Measurements from ENCODE around the gene MTR. TPM values are rescaled to one million over a fixed set of nuclear protein-coding genes. Genes with fewer than 3 reads are reported as not detected.

Gene MTR
- total and polyA plus RNA-seq, 4 donors: 2.5 to 19.0 (median 8.6) TPM

GRCh38 chr1:236895665-236896387 lies 100.7 kb downstream of the MTR start:
- peaks cover 6 to 42% (median 28%) of the 10 kb centered on the region in 4 donors for H3K36me3 ChIP-seq (ENCODE audit: control insufficient read depth in 4 of 4, insufficient read depth in 3 of 4, low read depth in 1 of 4, low read length in 3 of 4)
- TF ChIP-seq HNF4G (IDR thresholded peaks at IDR 0.05) (no peak), RAD21 (IDR thresholded peaks at IDR 0.05) (no peak), HNF4A (conservative IDR thresholded peaks at IDR 0.05) (no peak), YY1 (IDR thresholded peaks at IDR 0.05) (no peak), SP1 (IDR thresholded peaks at IDR 0.05) (no peak), NR2F2 (IDR thresholded peaks at IDR 0.05) (peak; percentile 40), RXRA (IDR thresholded peaks at IDR 0.05) (peak in 1 of 2 donors; percentile 22), FOXA1 (IDR thresholded peaks at IDR 0.05) (no peak)
- H3K9ac ChIP-seq (ENCODE audit: low read depth in 1 of 2, low read length in 2 of 2): no peak overlapping the region
- no peak overlapping the region for H3K4me3 ChIP-seq (ENCODE audit: low read depth in 1 of 3, low read length in 3 of 3)
- no peak overlapping the region for H3K27ac ChIP-seq (ENCODE audit: low read depth in 1 of 2, low read length in 2 of 2)
- H3K9me3 ChIP-seq (ENCODE audit: control insufficient read depth in 4 of 4, low read length in 3 of 4): no peaks in the 10 kb centered on the region
- no peaks in the 10 kb centered on the region for H3K27me3 ChIP-seq (ENCODE audit: control insufficient read depth in 4 of 4, insufficient read depth in 4 of 4, low read length in 3 of 4)
- DNase-seq (ENCODE audit: low spot score): no peak
- WGBS: 88% methylated on average over 8 of the region's 8 CpGs
- H3K4me1 ChIP-seq (ENCODE audit: control insufficient read depth in 4 of 4, insufficient read depth in 4 of 4, low read length in 3 of 4): no peaks in the 10 kb centered on the region

- no peaks in the 10 kb centered on the region for H3K4me1 ChIP-seq (ENCODE audit: control insufficient read depth in 4 of 4, insufficient read depth in 4 of 4, low read length in 3 of 4)
- H3K36me3 ChIP-seq (ENCODE audit: control insufficient read depth in 4 of 4, insufficient read depth in 3 of 4, low read depth in 1 of 4, low read length in 3 of 4): peaks cover 2 to 37% (median 24%) of the 10 kb centered on the region in 4 donors
- H3K27me3 ChIP-seq (ENCODE audit: control insufficient read depth in 4 of 4, insufficient read depth in 4 of 4, low read length in 3 of 4): no peaks in the 10 kb centered on the region
- no peak for DNase-seq (ENCODE audit: low spot score)
- H3K9ac ChIP-seq (ENCODE audit: low read depth in 1 of 2, low read length in 2 of 2): no peak overlapping the region
- 98% methylated on average over 2 of the region's 2 CpGs for WGBS
- no peak overlapping the region for H3K4me3 ChIP-seq (ENCODE audit: low read depth in 1 of 3, low read length in 3 of 3)
- H3K9me3 ChIP-seq (ENCODE audit: control insufficient read depth in 4 of 4, low read length in 3 of 4): no peaks in the 10 kb centered on the region
- H3K27ac ChIP-seq (ENCODE audit: low read depth in 1 of 2, low read length in 2 of 2): no peak overlapping the region
- TF ChIP-seq RXRA (IDR thresholded peaks at IDR 0.05) (no peak), SP1 (IDR thresholded peaks at IDR 0.05) (no peak), YY1 (IDR thresholded peaks at IDR 0.05) (no peak), MAX (IDR thresholded peaks at IDR 0.05) (no peak), NR2F2 (IDR thresholded peaks at IDR 0.05) (no peak), JUND (IDR thresholded peaks at IDR 0.05) (no peak)
Measured at GRCh38 chr1:236896716-236897115, 101.6 kb downstream of the MTR start.

- Histone ChIP-seq H3K4me1 (ENCODE audit: control insufficient read depth in 4 of 4, insufficient read depth in 4 of 4, low read length in 3 of 4) (no peaks in the 10 kb centered on the region), H3K4me3 (ENCODE audit: low read depth in 1 of 3, low read length in 3 of 3) (no peak overlapping the region), H3K9ac (ENCODE audit: low read depth in 1 of 2, low read length in 2 of 2) (no peak overlapping the region), H3K27ac (ENCODE audit: low read depth in 1 of 2, low read length in 2 of 2) (no peak overlapping the region), H3K27me3 (ENCODE audit: control insufficient read depth in 4 of 4, insufficient read depth in 4 of 4, low read length in 3 of 4) (no peaks in the 10 kb centered on the region), H3K36me3 (ENCODE audit: control insufficient read depth in 4 of 4, insufficient read depth in 3 of 4, low read depth in 1 of 4, low read length in 3 of 4) (peaks cover 0 to 8% (median 1%) of the 10 kb centered on the region in 4 donors), H3K9me3 (ENCODE audit: control insufficient read depth in 4 of 4, low read length in 3 of 4) (peaks cover 0 to 1% (median 0%) of the 10 kb centered on the region in 4 donors)
- DNase-seq (ENCODE audit: low spot score): peak; percentile 10
- WGBS: 87% methylated on average over 5 of the region's 5 CpGs
- TF ChIP-seq JUND (IDR thresholded peaks at IDR 0.05) (peak; percentile 53 to 66), ATF3 (IDR thresholded peaks at IDR 0.05) (no peak)
Measured at GRCh38 chr1:236904892-236905741, 110.0 kb downstream of the MTR start.

- Histone ChIP-seq H3K27me3 (ENCODE audit: control insufficient read depth in 4 of 4, insufficient read depth in 4 of 4, low read length in 3 of 4) (no peaks in the 10 kb centered on the region), H3K27ac (ENCODE audit: low read depth in 1 of 2, low read length in 2 of 2) (no peak overlapping the region), H3K4me1 (ENCODE audit: control insufficient read depth in 4 of 4, insufficient read depth in 4 of 4, low read length in 3 of 4) (no peaks in the 10 kb centered on the region), H3K9ac (ENCODE audit: low read depth in 1 of 2, low read length in 2 of 2) (no peak overlapping the region), H3K4me3 (ENCODE audit: low read depth in 1 of 3, low read length in 3 of 3) (no peak overlapping the region), H3K9me3 (ENCODE audit: control insufficient read depth in 4 of 4, low read length in 3 of 4) (peaks cover 0 to 1% (median 0%) of the 10 kb centered on the region in 4 donors), H3K36me3 (ENCODE audit: control insufficient read depth in 4 of 4, insufficient read depth in 3 of 4, low read depth in 1 of 4, low read length in 3 of 4) (no peaks in the 10 kb centered on the region)
- DNase-seq (ENCODE audit: low spot score): peak; percentile 28
- 63% methylated on average over 7 of the region's 7 CpGs for WGBS
- TF ChIP-seq MAX (IDR thresholded peaks at IDR 0.05): no peak
- TF ChIP-seq HNF4A (conservative IDR thresholded peaks at IDR 0.05): no peak
- TF ChIP-seq FOXA1 (IDR thresholded peaks at IDR 0.05): no peak
- TF ChIP-seq NR2F2 (IDR thresholded peaks at IDR 0.05): no peak
- TF ChIP-seq EGR1 (IDR thresholded peaks at IDR 0.05; ENCODE audit: low read depth in 2 of 2): no peak
- TF ChIP-seq TAF1 (conservative IDR thresholded peaks at IDR 0.05): no peak
- TF ChIP-seq GABPA (IDR thresholded peaks at IDR 0.05 in 1 of 2, conservative IDR thresholded peaks at IDR 0.05 in 1 of 2): no peak
- no peak for TF ChIP-seq FOXA2 (IDR thresholded peaks at IDR 0.05)
- TF ChIP-seq ZBTB33 (IDR thresholded peaks at IDR 0.05): no peak
- TF ChIP-seq JUND (IDR thresholded peaks at IDR 0.05): no peak
- no peak for TF ChIP-seq SP1 (IDR thresholded peaks at IDR 0.05)
Measured at GRCh38 chr1:236907205-236907604, 112.1 kb downstream of the MTR start.
